Parathyroid adenoma (tissue), 2 donors: ENCODE measurements around the gene SMIM43.
A peak's percentile ranks its signal among the peaks of the same experiment; 100 is the strongest.

Experiments used
- H2AFZ ChIP-seq: fragments of 300-600 bp; sonication (generic); one replicate; pipeline ENCODE4 v1.7.0; 2017; ENCODE audit warnings: antibody characterized with exemption, mild to moderate bottlenecking
- H3K27ac ChIP-seq: fragments of 300-600 bp; sonication (generic); one replicate; pipeline ENCODE4 v1.7.0; 2017
- H3K27me3 ChIP-seq: fragments of 300-600 bp; sonication (generic); one replicate; pipeline ENCODE4 v1.7.0; 2017; ENCODE audit warnings: low read length; ENCODE audit not compliant: control insufficient read depth, insufficient read depth
- H3K36me3 ChIP-seq: fragments of 300-600 bp; sonication (generic); one replicate; pipeline ENCODE4 v1.7.0; 2017; ENCODE audit warnings: low read length; ENCODE audit not compliant: control insufficient read depth, insufficient read depth
- H3K4me1 ChIP-seq: fragments of 300-600 bp; sonication (generic); one replicate; pipeline ENCODE4 v1.7.0; 2017; ENCODE audit warnings: control low read depth
- H3K4me2 ChIP-seq: fragments of 300-600 bp; sonication (generic); one replicate; pipeline ENCODE4 v1.7.0; 2017; ENCODE audit warnings: low read length
- H3K4me3 ChIP-seq: fragments of 300-600 bp; sonication (generic); one replicate; pipeline ENCODE4 v1.7.0; 2017; ENCODE audit warnings: low read depth, low read length
- H3K79me2 ChIP-seq: fragments of 300-600 bp; sonication (generic); one replicate; pipeline ENCODE4 v1.7.0; 2017; ENCODE audit warnings: control low read depth
- H3K9ac ChIP-seq: fragments of 300-600 bp; sonication (generic); one replicate; pipeline ENCODE4 v1.7.0; 2017; ENCODE audit warnings: mild to moderate bottlenecking
- H3K9me3 ChIP-seq: fragments of 300-600 bp; sonication (generic); one replicate; pipeline ENCODE4 v1.7.0; 2017; ENCODE audit warnings: low read length; ENCODE audit not compliant: control insufficient read depth
- TF ChIP-seq, protein P1 (sequence below): fragments of 300-600 bp; sonication (generic); IDR thresholded peaks from one replicate; pipeline ENCODE4 v1.7.0; 2017; ENCODE audit warnings: antibody characterized with exemption, mild to moderate bottlenecking
- donor health status: primary hyperparathyroidism.

The SMIM43 gene

DNA sequence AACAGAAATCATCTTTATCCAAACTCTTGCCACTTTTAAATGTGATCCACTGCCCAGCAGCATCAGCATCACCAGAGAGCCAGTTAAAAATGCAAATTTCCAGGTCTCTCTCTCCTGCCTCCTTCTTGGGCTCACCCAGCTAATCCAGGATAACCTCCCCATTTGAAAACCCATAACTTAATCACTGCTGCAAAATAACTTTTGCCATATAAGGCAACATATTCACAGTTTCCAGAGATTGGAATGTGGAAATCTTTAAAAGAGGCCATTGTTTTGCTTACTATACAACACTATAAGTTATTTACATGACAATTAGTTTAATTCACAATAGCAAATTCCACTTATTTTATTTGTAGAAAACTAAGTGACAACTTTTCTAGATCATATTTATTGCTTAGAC is 31.3 kb upstream of the SMIM43 start:
- Histone ChIP-seq H2AFZ (no peak overlapping the region), H3K9me3 (no peaks in the 10 kb centered on the region)

GRCh38 chr4:121794505-121795188 is 29.7 kb upstream of the SMIM43 start:
- no peaks in the 10 kb centered on the region for H3K27me3 ChIP-seq
- no peaks in the 10 kb centered on the region for H3K36me3 ChIP-seq
- TF ChIP-seq, protein P1, sequence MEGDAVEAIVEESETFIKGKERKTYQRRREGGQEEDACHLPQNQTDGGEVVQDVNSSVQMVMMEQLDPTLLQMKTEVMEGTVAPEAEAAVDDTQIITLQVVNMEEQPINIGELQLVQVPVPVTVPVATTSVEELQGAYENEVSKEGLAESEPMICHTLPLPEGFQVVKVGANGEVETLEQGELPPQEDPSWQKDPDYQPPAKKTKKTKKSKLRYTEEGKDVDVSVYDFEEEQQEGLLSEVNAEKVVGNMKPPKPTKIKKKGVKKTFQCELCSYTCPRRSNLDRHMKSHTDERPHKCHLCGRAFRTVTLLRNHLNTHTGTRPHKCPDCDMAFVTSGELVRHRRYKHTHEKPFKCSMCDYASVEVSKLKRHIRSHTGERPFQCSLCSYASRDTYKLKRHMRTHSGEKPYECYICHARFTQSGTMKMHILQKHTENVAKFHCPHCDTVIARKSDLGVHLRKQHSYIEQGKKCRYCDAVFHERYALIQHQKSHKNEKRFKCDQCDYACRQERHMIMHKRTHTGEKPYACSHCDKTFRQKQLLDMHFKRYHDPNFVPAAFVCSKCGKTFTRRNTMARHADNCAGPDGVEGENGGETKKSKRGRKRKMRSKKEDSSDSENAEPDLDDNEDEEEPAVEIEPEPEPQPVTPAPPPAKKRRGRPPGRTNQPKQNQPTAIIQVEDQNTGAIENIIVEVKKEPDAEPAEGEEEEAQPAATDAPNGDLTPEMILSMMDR = no peak
- no peaks in the 10 kb centered on the region for H3K4me1 ChIP-seq
- no peaks in the 10 kb centered on the region for H3K79me2 ChIP-seq
- H3K9ac ChIP-seq = no peak overlapping the region
- no peaks in the 10 kb centered on the region for H3K9me3 ChIP-seq
- no peak overlapping the region for H2AFZ ChIP-seq
- no peak overlapping the region for H3K4me2 ChIP-seq
- no peak overlapping the region for H3K27ac ChIP-seq
- no peak overlapping the region for H3K4me3 ChIP-seq

More for the DNA sequence above, 31.3 kb upstream of the SMIM43 start:
- Histone ChIP-seq H3K4me2 (no peak overlapping the region), H3K36me3 (no peaks in the 10 kb centered on the region), H3K4me1 (no peaks in the 10 kb centered on the region), H3K79me2 (no peaks in the 10 kb centered on the region), H3K9ac (no peak overlapping the region), H3K27ac (no peak overlapping the region), H3K4me3 (no peak overlapping the region), H3K27me3 (no peaks in the 10 kb centered on the region)
- TF ChIP-seq, protein P1 = no peak

DNA sequence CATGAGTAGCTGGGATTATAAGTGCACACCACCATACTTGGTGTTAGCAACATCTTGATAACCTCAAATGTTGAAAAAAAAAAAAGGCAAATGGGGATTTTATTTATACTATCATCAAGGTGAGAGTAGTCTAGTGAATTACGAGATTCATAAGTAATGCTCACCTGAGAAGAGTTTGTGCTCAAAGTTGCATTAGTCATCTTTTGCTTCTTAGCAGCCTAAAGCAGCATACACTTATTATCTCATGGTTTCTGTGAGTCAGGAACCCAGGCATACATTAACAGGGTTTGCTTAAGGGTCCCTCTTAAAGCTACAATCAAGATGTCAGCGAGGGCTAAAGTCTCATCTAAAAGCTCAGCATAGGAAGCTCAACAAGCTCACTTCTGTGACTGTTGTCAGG is 28.0 kb upstream of the SMIM43 start:
- H3K27me3 ChIP-seq = no peaks in the 10 kb centered on the region
- TF ChIP-seq, protein P1 = no peak
- no peak overlapping the region for H3K4me3 ChIP-seq
- no peak overlapping the region for H2AFZ ChIP-seq
- H3K9me3 ChIP-seq = no peaks in the 10 kb centered on the region
- H3K9ac ChIP-seq = no peak overlapping the region
- H3K4me2 ChIP-seq = no peak overlapping the region
- H3K36me3 ChIP-seq = no peaks in the 10 kb centered on the region
- no peaks in the 10 kb centered on the region for H3K79me2 ChIP-seq
- H3K27ac ChIP-seq = no peak overlapping the region
- no peaks in the 10 kb centered on the region for H3K4me1 ChIP-seq

DNA sequence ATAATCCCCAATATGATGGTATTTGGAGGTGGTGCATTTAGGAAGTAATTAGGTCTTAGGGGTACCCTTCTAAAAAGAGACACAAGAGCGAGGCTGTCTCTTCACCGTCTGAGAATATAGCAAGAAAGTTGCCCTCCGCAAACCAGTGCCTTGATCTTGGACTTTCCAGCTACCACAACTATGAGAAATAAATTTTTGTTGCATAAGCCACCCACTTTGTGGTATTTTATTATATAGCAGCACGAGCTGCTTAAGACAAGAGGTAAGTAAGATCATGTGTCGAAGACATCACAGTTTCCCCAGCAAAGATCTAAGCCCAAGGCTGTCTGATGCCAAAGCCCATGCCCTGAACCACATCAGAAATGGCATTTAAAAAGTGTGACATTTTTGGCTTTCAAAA is 26.5 kb upstream of the SMIM43 start:
- no peaks in the 10 kb centered on the region for H3K36me3 ChIP-seq
- H3K4me3 ChIP-seq = no peak overlapping the region
- TF ChIP-seq, protein P1 = no peak
- H3K9me3 ChIP-seq = no peaks in the 10 kb centered on the region
- no peaks in the 10 kb centered on the region for H3K79me2 ChIP-seq
- no peak overlapping the region for H3K4me2 ChIP-seq
- no peak overlapping the region for H2AFZ ChIP-seq
- no peaks in the 10 kb centered on the region for H3K27me3 ChIP-seq
- H3K27ac ChIP-seq = no peak overlapping the region
- H3K4me1 ChIP-seq = no peaks in the 10 kb centered on the region
- no peak overlapping the region for H3K9ac ChIP-seq

- Histone ChIP-seq H3K79me2 (no peaks in the 10 kb centered on the region), H3K36me3 (no peaks in the 10 kb centered on the region), H3K9me3 (no peaks in the 10 kb centered on the region), H3K4me2 (no peak overlapping the region), H3K4me3 (no peak overlapping the region), H3K27ac (peak overlapping the region; percentile 62), H3K9ac (no peak overlapping the region), H3K27me3 (no peaks in the 10 kb centered on the region), H3K4me1 (no peaks in the 10 kb centered on the region), H2AFZ (peak overlapping the region; percentile 54)
- TF ChIP-seq, protein P1 = no peak
Observed at GRCh38 chr4:121790976-121791375, 26.0 kb upstream of the SMIM43 start.
